H4 (cell line): ENCODE measurements around the gene EGLN2. TPM values are rescaled to one million over a fixed set of nuclear protein-coding genes. Genes with fewer than 3 reads are reported as not detected.
"Not testable (repeated sequence)": the region's sequence is repeated elsewhere in the genome, so short reads cannot be mapped to it uniquely, and the experiment has no call there.

Experiments used
- DNase-seq: peaks from one replicate; pipeline ENCODE4 v3.0.0-alpha.2; 2015; ENCODE audit warnings: low spot score
- total RNA-seq: library from RNA; depleted of rRNA; stranded (reverse); fragments of >200 nt; shearing (Covaris generic); gene quantifications from 2 replicates; pipeline ENCODE4 v1.2.3, GENCODE V29; 2014

The EGLN2 gene
- total RNA-seq, 1 experiment from 2014 or later: 25.7 TPM

DNA sequence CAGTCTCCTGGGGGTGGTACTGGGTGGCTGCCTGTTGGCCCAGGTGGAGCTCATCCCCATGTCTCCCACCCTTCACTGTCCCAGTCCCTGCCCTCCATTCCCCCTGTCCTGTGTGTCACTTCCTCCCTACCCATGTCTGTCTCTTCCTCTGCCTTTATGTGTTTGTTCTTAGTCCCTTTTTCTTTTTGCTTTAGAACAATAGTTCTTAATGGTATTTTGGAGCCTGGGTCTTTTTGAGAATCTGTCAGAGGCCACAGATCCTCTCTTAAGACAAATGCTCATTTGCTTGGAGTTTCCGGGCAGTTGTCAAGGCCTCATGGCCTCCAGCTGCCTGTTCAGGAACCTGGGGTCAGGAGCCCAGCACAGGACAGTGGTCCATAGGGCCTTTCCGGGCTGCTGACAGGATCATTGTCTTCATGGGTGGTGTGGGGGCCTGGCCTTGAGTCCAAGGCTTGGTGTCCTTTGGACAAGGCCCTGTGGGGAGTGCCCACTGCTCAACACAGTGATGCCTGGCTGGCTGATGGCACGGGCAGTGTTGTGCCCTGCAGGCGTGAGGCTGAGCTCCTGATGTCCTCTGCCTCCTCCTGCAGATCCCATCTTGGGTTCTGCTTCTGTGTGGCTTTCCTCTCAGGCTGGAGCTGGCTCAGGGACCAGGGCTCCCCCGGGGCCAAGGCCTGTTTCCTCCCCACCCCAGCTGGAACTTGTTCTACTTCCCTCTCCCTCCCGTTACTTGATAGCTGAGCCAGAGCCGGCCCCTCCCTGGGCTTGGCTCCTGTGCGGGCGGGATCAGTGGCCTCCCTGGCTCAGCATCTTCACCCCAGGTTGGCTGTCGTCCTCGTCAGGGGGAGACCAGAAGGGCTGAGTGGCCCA lies 3.5 kb downstream of the EGLN2 start:
- DNase-seq: no peak

DNA sequence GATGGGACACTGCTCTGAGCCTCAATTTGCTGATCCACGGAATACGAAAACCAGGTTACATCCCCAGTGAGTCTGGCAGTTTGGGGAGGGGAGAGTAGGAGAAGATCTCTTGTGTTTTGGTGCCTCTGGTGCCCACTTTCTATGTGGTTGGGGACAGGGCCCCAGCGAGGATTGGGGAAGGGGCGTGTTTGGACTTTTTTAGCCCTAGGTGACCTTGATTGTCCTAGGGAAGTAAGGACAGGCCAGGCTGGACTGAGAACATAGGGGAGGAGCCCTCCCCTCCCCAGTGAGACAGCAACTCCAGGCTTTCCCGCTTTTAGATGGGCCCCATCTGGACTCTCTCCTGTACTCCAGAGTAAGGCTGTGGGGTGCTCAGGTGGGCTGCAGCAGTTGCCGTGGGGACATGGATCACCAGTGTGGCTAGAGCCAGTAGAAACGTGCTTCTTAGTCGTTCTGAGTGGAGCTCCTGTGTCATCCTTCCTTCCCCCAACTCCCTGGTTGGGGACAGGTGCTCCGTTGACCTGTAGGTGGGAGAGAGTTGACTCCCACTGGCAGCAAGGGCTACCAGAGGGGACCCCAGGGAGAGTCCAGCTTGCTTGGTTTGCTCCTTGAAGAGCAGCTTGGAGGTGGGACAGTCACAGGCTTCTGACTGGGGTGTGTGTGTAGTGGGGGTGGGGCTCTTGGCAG lies 4.3 kb downstream of the EGLN2 start:
- no peak for DNase-seq

DNA sequence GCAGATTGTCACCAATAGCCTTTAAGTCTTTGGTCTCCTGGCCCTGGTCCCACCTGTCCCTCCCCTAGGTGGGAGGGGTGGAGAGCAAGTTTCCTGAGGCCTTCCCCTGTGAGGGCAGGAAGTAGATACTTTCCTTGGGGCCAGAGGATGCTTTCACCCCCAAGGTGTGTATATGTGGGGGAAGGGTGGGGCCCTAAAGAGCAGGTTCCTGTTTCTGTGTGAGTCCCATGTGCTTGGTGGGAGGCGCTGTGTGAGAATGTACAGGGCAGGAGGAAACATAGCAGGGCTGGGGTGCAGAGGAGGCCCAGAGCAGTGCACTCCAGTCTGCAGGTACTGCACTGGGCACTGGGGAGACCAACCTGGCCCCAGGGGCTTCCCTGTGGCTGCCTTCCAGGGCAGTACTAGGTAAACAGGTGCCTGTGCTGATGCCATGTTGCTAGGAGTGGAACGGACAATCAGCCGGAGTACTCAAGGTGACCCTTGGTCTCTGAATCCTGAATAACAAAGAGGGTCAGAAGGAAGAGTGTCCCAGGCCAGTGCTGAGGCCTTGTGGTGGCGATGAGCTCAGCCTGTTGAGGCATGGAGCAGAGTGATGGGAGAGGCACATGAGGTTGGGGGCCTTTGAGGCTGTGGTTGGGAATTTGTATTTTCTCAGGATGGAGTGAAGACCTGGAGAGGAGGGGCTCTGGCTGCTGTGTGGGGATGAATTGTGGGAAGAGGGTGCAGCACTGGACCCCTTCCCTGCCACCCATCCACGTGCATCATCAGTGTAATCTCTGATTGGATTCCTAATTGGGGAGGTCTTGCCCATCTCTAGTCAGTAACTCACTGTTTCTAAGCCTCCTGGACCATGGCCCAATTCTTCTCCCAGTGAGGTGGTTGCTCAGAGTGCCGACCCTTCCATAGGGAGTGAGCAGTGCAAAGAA lies 5.1 kb downstream of the EGLN2 start:
- DNase-seq: no peak

DNA sequence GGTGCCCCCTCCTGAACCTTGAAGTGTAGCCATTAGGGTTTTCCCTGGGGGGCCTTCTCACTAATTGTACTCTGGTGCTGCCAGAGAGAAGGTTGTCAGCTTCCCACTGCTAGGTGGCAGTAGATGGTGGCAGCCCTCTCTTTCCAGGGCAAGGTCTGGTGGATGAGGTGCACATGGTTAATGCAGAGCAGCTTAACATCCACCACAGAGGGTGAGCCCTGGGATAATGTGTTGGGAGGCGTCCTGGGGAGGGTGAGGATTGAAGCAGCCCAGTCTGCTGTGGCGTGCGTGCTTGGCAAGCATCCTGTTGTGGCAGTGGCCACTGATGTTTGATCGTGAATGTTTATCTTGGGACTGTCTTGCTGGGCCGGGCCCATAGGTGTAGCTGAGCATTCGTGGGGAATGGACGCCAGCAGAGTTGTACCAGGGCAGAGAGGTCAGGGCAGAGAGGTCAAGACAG lies 5.8 kb downstream of the EGLN2 start:
- no peak for DNase-seq

GRCh38 chr19:40805258-40805868 lies 6.4 kb downstream of the EGLN2 start:
- no peak for DNase-seq

DNA sequence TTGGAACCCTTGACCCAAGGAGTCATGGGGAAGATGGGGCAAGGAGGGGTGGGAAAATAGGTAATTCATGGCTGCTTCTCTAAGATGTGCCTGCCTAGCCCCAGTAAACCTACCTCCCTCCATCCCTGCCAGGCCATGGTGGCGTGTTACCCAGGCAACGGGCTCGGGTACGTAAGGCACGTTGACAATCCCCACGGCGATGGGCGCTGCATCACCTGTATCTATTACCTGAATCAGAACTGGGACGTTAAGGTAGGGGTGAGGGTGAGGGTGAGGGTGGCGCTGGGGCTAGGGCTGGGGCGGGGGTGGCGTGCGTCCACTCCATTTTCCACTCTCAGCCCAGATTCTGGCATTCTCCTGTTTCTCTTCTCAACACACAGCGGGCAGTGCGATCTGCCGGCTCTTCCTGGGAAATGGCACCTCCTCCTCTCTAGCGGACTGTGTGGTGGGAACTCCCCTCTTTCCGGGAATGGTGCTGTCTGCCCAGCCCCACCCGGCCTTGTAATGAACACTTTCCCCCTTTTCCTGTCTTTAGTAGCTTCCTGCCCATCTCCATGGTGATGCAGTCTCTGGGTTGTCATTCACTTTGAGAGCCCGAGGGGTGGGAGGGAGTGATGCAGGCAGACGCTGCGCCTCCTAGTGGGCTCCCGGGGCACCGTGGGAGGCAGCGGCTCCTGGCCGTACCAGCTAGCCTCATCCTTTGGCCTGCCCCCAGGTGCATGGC lies 7.6 kb downstream of the EGLN2 start:
- DNase-seq: peak; percentile 86

GRCh38 chr19:40807147-40808020 lies 8.4 kb downstream of the EGLN2 start:
- no peak for DNase-seq

- no peak for DNase-seq
Observed at GRCh38 chr19:40808021-40808325, 9.0 kb downstream of the EGLN2 start.

DNA sequence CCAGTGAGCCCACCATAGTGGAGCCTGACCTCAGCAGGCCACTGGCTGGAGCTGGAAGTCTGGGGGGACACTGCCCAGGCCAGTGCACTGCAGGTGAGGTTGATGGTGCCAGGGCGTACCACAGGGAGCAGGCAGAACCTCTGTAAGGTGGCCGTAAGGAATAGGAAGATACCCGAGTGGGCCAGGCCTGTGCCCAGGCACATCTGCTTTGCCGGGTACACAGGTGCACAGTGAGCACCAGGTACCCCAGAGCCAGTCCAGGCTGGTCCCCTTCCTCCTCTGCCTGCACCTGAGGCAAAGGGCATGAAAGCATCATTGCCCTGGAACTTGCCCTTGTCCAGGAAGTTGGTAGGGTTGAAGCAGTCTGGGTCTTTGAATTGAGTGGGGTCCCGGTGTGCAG lies 9.5 kb downstream of the EGLN2 start:
- DNase-seq: no peak

GRCh38 chr19:40809358-40810086 lies 10.5 kb downstream of the EGLN2 start:
- no peak for DNase-seq

- DNase-seq: no peak
Observed at GRCh38 chr19:40810160-40810559, 11.2 kb downstream of the EGLN2 start.

- not testable (repeated sequence) for DNase-seq
Observed at GRCh38 chr19:40810649-40811408, 11.8 kb downstream of the EGLN2 start.

DNA sequence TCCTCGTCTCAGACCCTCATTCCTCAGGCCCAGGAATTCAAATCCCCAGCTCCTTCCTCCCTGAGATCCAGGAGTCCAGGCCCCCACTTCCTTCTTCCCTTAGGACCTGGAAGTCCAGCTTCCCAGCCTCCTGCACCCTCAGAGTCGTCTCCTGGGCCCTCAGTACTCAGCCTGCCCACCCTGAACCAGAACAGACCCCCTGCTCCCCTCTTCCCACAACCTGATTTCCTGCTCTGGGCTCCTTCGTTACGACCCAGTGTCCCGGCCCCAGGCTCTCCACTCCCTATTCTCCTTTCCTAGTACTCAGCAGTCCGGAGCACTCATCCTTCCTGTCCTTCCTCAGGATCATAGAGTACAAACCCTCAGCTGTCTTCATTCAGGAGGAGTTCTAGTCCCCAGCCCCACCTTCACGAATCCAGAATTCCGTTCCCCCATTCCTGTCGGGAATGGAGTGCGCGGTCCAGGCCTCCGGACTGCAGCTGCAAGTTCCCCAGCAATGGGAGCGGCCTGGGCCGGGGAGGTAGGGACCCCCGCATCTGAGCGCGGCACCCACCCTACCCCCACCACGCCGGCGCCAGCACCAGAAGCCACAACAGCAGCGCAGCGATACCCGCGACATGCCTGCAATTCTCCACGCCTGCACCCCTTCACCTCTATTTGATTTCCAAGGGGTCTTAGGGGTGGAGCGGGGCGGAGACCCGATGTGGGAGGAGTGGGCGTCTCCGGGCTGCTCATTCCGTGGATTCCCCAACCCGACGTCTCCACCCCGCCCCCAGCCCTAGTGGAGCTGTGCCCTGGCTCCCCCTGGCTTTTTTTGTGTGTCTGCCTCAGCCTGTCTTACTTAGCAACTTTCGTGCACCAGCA lies 12.7 kb downstream of the EGLN2 start:
- DNase-seq: no peak

- DNase-seq: not testable (repeated sequence)
Observed at GRCh38 chr19:40812571-40812970, 13.6 kb downstream of the EGLN2 start.

DNA sequence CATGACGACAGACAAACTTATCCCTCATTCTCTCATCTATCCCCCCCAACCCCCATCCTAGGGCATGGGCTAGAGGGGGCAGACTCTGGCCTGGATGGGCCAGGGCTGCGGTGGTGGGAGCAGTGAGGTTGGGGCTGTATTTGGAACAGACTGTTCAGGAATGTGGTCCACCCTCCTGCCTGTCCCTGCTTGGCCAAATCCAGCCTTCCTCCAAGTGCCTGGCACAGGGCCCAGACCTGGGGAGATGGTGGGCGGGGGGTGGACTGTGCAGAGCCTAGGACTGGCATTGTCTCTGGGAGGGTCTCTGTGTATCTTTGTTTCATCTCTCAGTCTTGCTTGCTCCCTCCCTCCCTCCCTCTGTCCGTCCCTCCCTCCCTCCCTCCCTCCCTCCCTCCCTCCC lies 14.2 kb downstream of the EGLN2 start:
- DNase-seq: no peak

- DNase-seq: no peak
Observed at GRCh38 chr19:40815223-40815622, 16.2 kb downstream of the EGLN2 start.
